ENCODE data around the gene DNM3. TPM values are rescaled to one million over a fixed set of nuclear protein-coding genes. Genes with fewer than 3 reads are reported as not detected.
"Not testable (repeated sequence)": the region's sequence is repeated elsewhere in the genome, so short reads cannot be mapped to it uniquely, and the experiment has no call there.

Gene DNM3
- total RNA-seq (1 to 10 TPM; 1.6 to 2.3 TPM), polyA plus RNA-seq (under 1 TPM; 0.36 to 0.41 (median 0.37) TPM), total RNA-seq (1.0 to 8.6 (median 2.3) reads per million in 6 experiments)

- H3K9me3 Mint-ChIP-seq: no peaks in the 10 kb centered on the region
- no peaks in the 10 kb centered on the region for H3K36me3 Mint-ChIP-seq
- peak within 1 kb of the TSS; percentile 9 to 93 (median 78) for H3K27ac Mint-ChIP-seq
- H3K27me3 Mint-ChIP-seq: peaks cover 5 to 20% (median 9%) of the 10 kb centered on the region in 5 donors
- POLR2A ChIA-PET: interaction anchor here (1.7 to 1.9 kb wide), 2 partner anchors 60 to 99 kb away, joined by 6 to 9 read pairs; partner anchors contain the start of genes METTL13 and VAMP4
- DNase-seq: peak; percentile 65 to 87 (median 82)
- peak; percentile 91 to 93 for ATAC-seq
- peak within 1 kb of the TSS; percentile 83 to 94 (median 91) for H3K4me3 Mint-ChIP-seq
- peaks cover 11 to 18% (median 14%) of the 10 kb centered on the region in 4 donors for H3K4me1 Mint-ChIP-seq
These were observed at the start of gene DNM3 for GRCh38 chr1:171841050-171841910. TSS of gene DNM3 (plus strand) at chr1:171841498. CDS start at chr1:171841657, 159 bp downstream.

- DNase-seq (no peak), ATAC-seq (no peak)
- Mint-ChIP-seq H3K36me3 (peaks cover 17 to 94% (median 45%) of the 10 kb centered on the region in 3 donors), H3K4me1 (peaks cover 12 to 29% (median 15%) of the 10 kb centered on the region in 4 donors), H3K9me3 (no peaks in the 10 kb centered on the region), H3K4me3 (no peak overlapping the region), H3K27ac (peak overlapping the region in 4 of 10 donors; percentile 9 to 48 (median 37)), H3K27me3 (no peaks in the 10 kb centered on the region)
- POLR2A ChIA-PET: interaction anchor here (0.7 kb wide), 1 partner anchor 14 kb away, joined by 3 read pairs; no protein-coding TSS in a partner anchor
These were observed 48.5 kb upstream of the DNM3 start for GRCh38 chr1:171792656-171793369.

GRCh38 chr1:171793636-171794035 is 47.7 kb upstream of the DNM3 start:
- no peaks in the 10 kb centered on the region for H3K9me3 Mint-ChIP-seq
- POLR2A ChIA-PET: no interaction called here
- H3K27me3 Mint-ChIP-seq: no peaks in the 10 kb centered on the region
- peak overlapping the region in 2 of 10 donors; percentile 12 to 40 for H3K4me3 Mint-ChIP-seq
- H3K36me3 Mint-ChIP-seq: peaks cover 17 to 95% (median 41%) of the 10 kb centered on the region in 3 donors
- no peak for ATAC-seq
- H3K27ac Mint-ChIP-seq: peak overlapping the region in 8 of 10 donors; percentile 24 to 87 (median 71)
- no peak for DNase-seq
- peaks cover 13 to 25% (median 15%) of the 10 kb centered on the region in 4 donors for H3K4me1 Mint-ChIP-seq

GRCh38 chr1:171794085-171794484 is 47.2 kb upstream of the DNM3 start:
- POLR2A ChIA-PET: no interaction called here
- Mint-ChIP-seq H3K9me3 (no peaks in the 10 kb centered on the region), H3K4me3 (peak overlapping the region in 2 of 10 donors; percentile 12 to 40), H3K27ac (peak overlapping the region in 8 of 10 donors; percentile 24 to 87 (median 71)), H3K27me3 (no peaks in the 10 kb centered on the region), H3K4me1 (peaks cover 13 to 22% (median 15%) of the 10 kb centered on the region in 4 donors), H3K36me3 (peaks cover 17 to 90% (median 37%) of the 10 kb centered on the region in 3 donors)
- DNase-seq (peak in 2 of 10 donors; percentile 3 to 18), ATAC-seq (peak; percentile 81 to 89)

GRCh38 chr1:171796592-171796991 is 44.7 kb upstream of the DNM3 start:
- peaks cover 9 to 14% (median 11%) of the 10 kb centered on the region in 4 donors for H3K4me1 Mint-ChIP-seq
- peak overlapping the region in 4 of 10 donors; percentile 42 to 60 (median 48) for H3K27ac Mint-ChIP-seq
- ATAC-seq (no peak), DNase-seq (no peak)
- no peak overlapping the region for H3K4me3 Mint-ChIP-seq
- H3K36me3 Mint-ChIP-seq: peaks cover 13 to 71% (median 32%) of the 10 kb centered on the region in 3 donors
- H3K27me3 Mint-ChIP-seq: no peaks in the 10 kb centered on the region
- POLR2A ChIA-PET: interaction anchor here (1.3 kb wide), 1 partner anchor 15 kb away, joined by 3 read pairs; the partner anchor contains the start of gene METTL13
- H3K9me3 Mint-ChIP-seq: no peaks in the 10 kb centered on the region

- POLR2A ChIA-PET: no interaction called here
- no peaks in the 10 kb centered on the region for H3K9me3 Mint-ChIP-seq
- H3K27ac Mint-ChIP-seq: peak overlapping the region in 4 of 10 donors; percentile 15 to 61 (median 27)
- DNase-seq (no peak), ATAC-seq (no peak)
- no peak overlapping the region for H3K4me3 Mint-ChIP-seq
- H3K4me1 Mint-ChIP-seq: peaks cover 6 to 13% (median 10%) of the 10 kb centered on the region in 4 donors
- no peaks in the 10 kb centered on the region for H3K27me3 Mint-ChIP-seq
- peaks cover 13 to 56% (median 24%) of the 10 kb centered on the region in 3 donors for H3K36me3 Mint-ChIP-seq
These were observed 43.0 kb upstream of the DNM3 start for GRCh38 chr1:171798311-171798710.

- DNase-seq (no peak), ATAC-seq (no peak)
- H3K27me3 Mint-ChIP-seq: no peaks in the 10 kb centered on the region
- H3K27ac Mint-ChIP-seq: peak overlapping the region in 5 of 10 donors; percentile 5 to 35 (median 23)
- peaks cover 6 to 10% (median 9%) of the 10 kb centered on the region in 4 donors for H3K4me1 Mint-ChIP-seq
- POLR2A ChIA-PET: no interaction called here
- peaks cover 12 to 51% (median 23%) of the 10 kb centered on the region in 3 donors for H3K36me3 Mint-ChIP-seq
- no peak overlapping the region for H3K4me3 Mint-ChIP-seq
- H3K9me3 Mint-ChIP-seq: no peaks in the 10 kb centered on the region
These were observed 42.5 kb upstream of the DNM3 start for GRCh38 chr1:171798765-171799164.

GRCh38 chr1:171799166-171799565 is 42.1 kb upstream of the DNM3 start:
- Mint-ChIP-seq H3K36me3 (peaks cover 8 to 47% (median 19%) of the 10 kb centered on the region in 3 donors), H3K4me1 (peaks cover 3 to 6% (median 5%) of the 10 kb centered on the region in 4 donors), H3K4me3 (no peak overlapping the region), H3K9me3 (no peaks in the 10 kb centered on the region), H3K27me3 (no peaks in the 10 kb centered on the region), H3K27ac (peak overlapping the region in 3 of 10 donors; percentile 5 to 35 (median 34))
- DNase-seq: no peak
- no peak for ATAC-seq
- POLR2A ChIA-PET: no interaction called here

GRCh38 chr1:171799698-171800097 is 41.6 kb upstream of the DNM3 start:
- POLR2A ChIA-PET, H3K27me3 Mint-ChIP-seq, H3K4me1 Mint-ChIP-seq, H3K9me3 Mint-ChIP-seq, ATAC-seq, H3K4me3 Mint-ChIP-seq, DNase-seq: not testable (repeated sequence)
- H3K27ac Mint-ChIP-seq: peak overlapping the region in 3 of 10 donors; percentile 5 to 54 (median 38)
- peaks cover 4 to 42% (median 14%) of the 10 kb centered on the region in 3 donors for H3K36me3 Mint-ChIP-seq

- no peak for DNase-seq
- Mint-ChIP-seq H3K36me3 (peaks cover under 1 to 35% (median 10%) of the 10 kb centered on the region in 3 donors), H3K4me3 (no peak overlapping the region), H3K27ac (peak overlapping the region in 3 of 10 donors; percentile 23 to 71 (median 63)), H3K9me3 (no peaks in the 10 kb centered on the region), H3K4me1 (peaks cover 2 to 5% (median 3%) of the 10 kb centered on the region in 4 donors), H3K27me3 (no peaks in the 10 kb centered on the region)
- ATAC-seq: no peak
- POLR2A ChIA-PET: interaction anchor here (1.4 kb wide), 1 partner anchor 19 kb away, joined by 4 read pairs; the partner anchor contains the start of gene METTL13
These were observed 41.0 kb upstream of the DNM3 start for GRCh38 chr1:171800342-171800741.

- H3K27ac Mint-ChIP-seq: peak overlapping the region in 2 of 10 donors; percentile 29 to 50
- no peaks in the 10 kb centered on the region for H3K27me3 Mint-ChIP-seq
- H3K9me3 Mint-ChIP-seq: no peaks in the 10 kb centered on the region
- peaks cover 0 to 30% (median 10%) of the 10 kb centered on the region in 3 donors for H3K36me3 Mint-ChIP-seq
- H3K4me3 Mint-ChIP-seq: no peak overlapping the region
- POLR2A ChIA-PET: interaction anchor here (1.4 kb wide), 1 partner anchor 20 kb away, joined by 4 read pairs; the partner anchor contains the start of gene METTL13
- no peak for ATAC-seq
- DNase-seq: no peak
- peaks cover 3 to 9% (median 5%) of the 10 kb centered on the region in 4 donors for H3K4me1 Mint-ChIP-seq
These were observed 40.4 kb upstream of the DNM3 start for GRCh38 chr1:171800851-171801250.

GRCh38 chr1:171801487-171801891 is 39.8 kb upstream of the DNM3 start:
- no peaks in the 10 kb centered on the region for H3K9me3 Mint-ChIP-seq
- H3K4me1 Mint-ChIP-seq: peaks cover 3 to 14% (median 6%) of the 10 kb centered on the region in 4 donors
- H3K27ac Mint-ChIP-seq: peak overlapping the region in 2 of 10 donors; percentile 8 to 53
- H3K4me3 Mint-ChIP-seq: no peak overlapping the region
- ATAC-seq (no peak), DNase-seq (peak in 4 of 10 donors; percentile 11 to 26 (median 25))
- POLR2A ChIA-PET: interaction anchor here (1.4 kb wide), 1 partner anchor 20 kb away, joined by 4 read pairs; the partner anchor contains the start of gene METTL13
- H3K36me3 Mint-ChIP-seq: peaks cover 0 to 24% (median 6%) of the 10 kb centered on the region in 3 donors
- H3K27me3 Mint-ChIP-seq: peaks cover 0 to under 1% (median 0%) of the 10 kb centered on the region in 5 donors
